ENCODE measurements around the gene MGP.

DNA sequence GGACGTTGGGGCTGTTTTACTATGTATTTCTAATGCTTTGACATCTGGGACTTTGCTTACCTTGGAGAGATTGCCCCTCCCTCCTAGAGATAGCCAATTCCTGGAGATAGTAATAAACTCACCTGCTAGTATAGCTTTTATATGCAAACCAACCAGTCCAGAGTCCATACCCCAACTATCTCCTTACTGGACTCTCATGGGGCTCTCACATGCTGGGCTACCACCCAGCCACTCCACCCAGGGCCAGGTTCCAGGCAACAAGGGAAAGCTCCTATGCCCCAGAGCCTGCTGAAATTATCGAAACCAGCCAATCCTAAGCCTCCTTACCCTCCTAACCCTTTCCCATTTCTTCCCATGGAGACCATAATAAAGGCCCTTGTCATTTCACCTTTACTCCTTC is 25.5 kb upstream of the MGP start:
- no peak for TF ChIP-seq POLR2A (IDR thresholded peaks at IDR 0.05; ENCODE audit: low read length)
- no peak for TF ChIP-seq GATA1 (IDR thresholded peaks at IDR 0.05; ENCODE audit: low read depth, low read length)

Measured in erythroblast (primary cell).